GM18502 (cell line): Measurements from ENCODE around the gene USP31.
"Not testable (repeated sequence)": the region's sequence is repeated elsewhere in the genome, so short reads cannot be mapped to it uniquely, and the experiment has no call there.

Experiments
- ATAC-seq: cut with Tn5 transposase; IDR thresholded peaks from one replicate; pipeline ENCODE4 v1.9.1; 2021; ENCODE audit warnings: mild to moderate bottlenecking; ENCODE audit not compliant: unreplicated experiment, poor library complexity

The USP31 gene

GRCh38 chr16:23160574-23160973, 11.3 kb upstream of the USP31 start:
- no peak for ATAC-seq

GRCh38 chr16:23160082-23160481, 10.8 kb upstream of the USP31 start:
- ATAC-seq, result no peak

- no peak for ATAC-seq
Observed at GRCh38 chr16:23158114-23158513, 8.9 kb upstream of the USP31 start.

- ATAC-seq, result no peak
Observed at GRCh38 chr16:23156946-23157460, 7.8 kb upstream of the USP31 start.

GRCh38 chr16:23156110-23156509, 6.9 kb upstream of the USP31 start:
- ATAC-seq, result no peak

GRCh38 chr16:23155445-23156049, 6.3 kb upstream of the USP31 start:
- no peak for ATAC-seq

GRCh38 chr16:23152386-23153178, 3.3 kb upstream of the USP31 start:
- no peak for ATAC-seq

GRCh38 chr16:23149993-23150364, 727 bp upstream of the USP31 start:
- no peak for ATAC-seq

- ATAC-seq, result peak; percentile 44
Observed at GRCh38 chr16:23148513-23149266, 562 bp downstream of the USP31 start.

- no peak for ATAC-seq
Observed at GRCh38 chr16:23148166-23148512, 1.1 kb downstream of the USP31 start.

- no peak for ATAC-seq
Observed at GRCh38 chr16:23147666-23148065, 1.6 kb downstream of the USP31 start.

- ATAC-seq, result no peak
Observed at GRCh38 chr16:23146877-23147601, 2.2 kb downstream of the USP31 start.

GRCh38 chr16:23145608-23146007, 3.6 kb downstream of the USP31 start:
- ATAC-seq, result no peak

GRCh38 chr16:23145186-23145585, 4.1 kb downstream of the USP31 start:
- ATAC-seq, result no peak

- ATAC-seq, result not testable (repeated sequence)
Observed at GRCh38 chr16:23144393-23144792, 4.9 kb downstream of the USP31 start.

GRCh38 chr16:23143391-23143790, 5.9 kb downstream of the USP31 start:
- ATAC-seq, result no peak

- no peak for ATAC-seq
Observed at GRCh38 chr16:23141959-23142740, 7.1 kb downstream of the USP31 start.

- no peak for ATAC-seq
Observed at GRCh38 chr16:23141500-23141899, 7.8 kb downstream of the USP31 start.

GRCh38 chr16:23141033-23141432, 8.2 kb downstream of the USP31 start:
- no peak for ATAC-seq

GRCh38 chr16:23140107-23140506, 9.1 kb downstream of the USP31 start:
- ATAC-seq, result no peak
